Measurements from ENCODE around the gene P2RX3.
"Not testable (repeated sequence)": the region's sequence is repeated elsewhere in the genome, so short reads cannot be mapped to it uniquely, and the experiment has no call there.

Gene P2RX3

DNA sequence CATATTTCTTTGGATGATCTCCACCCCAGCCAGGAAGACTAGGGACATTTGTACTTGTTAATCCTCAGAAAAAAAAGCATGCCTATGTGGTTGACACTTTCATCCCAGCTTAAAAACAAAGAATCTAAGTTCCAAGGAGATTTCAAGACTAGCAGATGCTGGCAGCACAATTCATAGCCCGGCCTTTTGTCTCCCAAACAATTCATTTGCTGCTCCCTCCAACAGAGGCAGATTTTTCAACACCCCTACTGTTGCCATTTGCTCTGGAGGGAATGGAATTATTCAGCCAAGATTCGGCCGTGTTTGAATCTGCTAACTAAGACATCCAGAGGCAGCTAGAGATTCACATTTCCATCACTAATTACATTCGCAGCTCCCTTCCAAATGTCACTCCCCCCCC is 15.3 kb downstream of the P2RX3 start:
- DNase-seq = no peak

DNA sequence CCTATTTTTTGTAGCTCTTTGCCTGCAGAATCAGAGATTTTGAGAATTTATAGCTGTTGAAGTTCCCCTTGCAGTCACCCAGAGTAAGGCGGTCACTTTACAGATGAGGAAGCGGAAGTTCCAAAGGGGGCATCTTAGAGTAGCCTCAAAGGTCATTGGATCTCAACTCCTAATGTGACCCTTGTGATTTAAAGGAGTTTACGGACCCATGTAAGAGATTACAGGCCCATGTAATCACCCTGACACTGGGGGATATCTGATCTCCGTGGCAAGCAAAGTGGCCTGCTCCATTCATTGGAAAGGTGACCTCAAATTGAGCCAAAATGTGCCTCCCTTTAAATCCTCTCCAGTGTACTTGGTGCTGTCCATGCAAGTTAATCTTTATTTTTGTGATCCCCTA is 15.7 kb downstream of the P2RX3 start:
- DNase-seq = no peak

DNA sequence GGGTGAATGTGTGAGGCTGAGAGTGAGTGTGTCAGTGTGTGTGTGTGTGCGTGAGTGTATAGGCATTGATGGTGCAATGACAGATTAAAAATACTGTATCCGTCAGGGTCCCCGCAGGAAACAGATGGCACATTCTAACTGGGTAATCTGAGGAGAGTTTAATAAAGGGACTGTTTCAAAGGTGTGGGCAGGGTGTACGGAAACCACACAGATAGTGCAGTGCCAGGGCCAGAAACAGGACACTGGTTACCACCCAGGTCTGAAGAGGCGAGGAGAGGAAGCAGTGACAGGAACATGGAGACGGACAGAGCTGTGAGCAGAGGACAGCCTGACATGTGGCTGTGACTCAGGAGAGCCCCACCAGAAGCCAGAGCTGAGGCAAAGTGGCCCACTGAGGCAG is 16.5 kb downstream of the P2RX3 start:
- no peak for DNase-seq

DNA sequence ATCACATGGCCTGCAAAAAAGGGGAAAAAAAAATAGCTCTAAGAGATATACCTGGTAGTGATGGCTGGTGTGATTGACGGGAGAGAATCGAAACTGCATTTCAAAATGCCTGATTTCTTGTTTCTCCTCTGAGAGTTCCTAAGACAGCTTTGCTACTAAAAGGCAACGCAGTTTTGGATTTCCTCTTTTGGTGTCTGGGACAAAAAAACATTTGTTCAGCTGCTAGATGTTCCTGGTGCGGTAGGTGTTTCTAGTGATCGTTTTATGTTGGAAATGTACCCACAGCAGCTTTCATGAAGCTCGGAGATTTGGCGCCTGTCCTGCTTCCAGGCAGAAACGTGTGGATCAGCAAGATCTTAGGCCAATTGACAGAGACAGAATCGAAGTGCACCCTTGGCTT is 18.1 kb downstream of the P2RX3 start:
- DNase-seq = no peak

DNA sequence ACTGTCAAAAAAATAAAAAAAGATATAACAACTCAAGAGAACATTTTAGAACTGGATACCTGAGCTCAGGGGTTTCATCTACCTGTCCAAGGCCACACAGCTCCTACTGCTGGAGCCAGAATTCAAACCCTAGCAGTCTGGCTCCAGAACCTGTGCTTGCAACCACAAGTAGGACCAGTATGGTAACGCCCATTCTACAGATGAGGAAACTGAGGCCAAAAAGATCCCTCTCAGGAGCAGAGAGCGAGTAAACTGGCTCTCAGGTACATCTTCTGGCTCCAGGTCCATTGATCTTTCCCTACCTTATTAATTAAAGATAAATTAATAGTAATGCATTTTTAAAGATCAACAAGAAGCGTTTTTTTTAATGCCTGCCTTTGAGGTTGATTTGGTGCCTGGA is 19.2 kb downstream of the P2RX3 start:
- no peak for DNase-seq

DNA sequence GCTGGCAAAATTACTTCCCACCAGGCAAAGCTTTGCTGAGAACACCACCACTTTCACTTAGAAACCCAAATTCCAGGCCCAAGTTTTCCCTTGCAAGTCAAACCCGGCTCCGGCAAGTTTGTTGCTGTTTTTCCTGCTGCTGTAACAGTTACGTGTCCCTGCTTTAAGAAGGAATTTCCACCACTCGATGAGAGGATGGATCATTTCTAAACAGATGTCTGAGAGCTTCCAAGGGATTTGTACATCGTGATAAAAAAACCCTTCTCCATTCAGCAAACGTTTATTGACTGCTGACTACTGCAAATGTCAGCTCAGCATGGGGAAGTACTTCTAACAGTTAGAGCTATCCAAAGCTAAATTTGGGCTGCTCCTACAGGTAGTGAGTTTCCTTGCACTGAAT is 19.7 kb downstream of the P2RX3 start:
- DNase-seq = peak; percentile 8

DNA sequence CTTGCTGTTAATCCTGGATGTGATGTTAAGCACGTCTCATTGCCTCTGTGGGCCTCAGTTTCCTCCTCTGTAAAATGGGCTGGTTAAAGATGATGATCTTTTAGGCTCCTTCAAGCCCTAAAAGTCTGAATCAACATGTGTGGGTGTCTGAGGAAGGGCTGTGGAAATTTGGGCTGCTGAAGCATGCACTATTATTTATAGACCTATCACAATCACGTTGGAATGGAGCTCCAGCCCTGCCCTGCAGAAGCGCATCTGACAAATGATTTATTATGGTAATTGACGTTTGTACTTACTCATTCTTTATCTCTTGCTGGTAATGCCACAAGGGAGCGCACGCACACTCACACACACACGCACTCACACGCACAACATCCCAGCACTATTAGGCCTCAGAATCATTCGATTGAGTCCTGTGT is 20.4 kb downstream of the P2RX3 start:
- no peak for DNase-seq

DNA sequence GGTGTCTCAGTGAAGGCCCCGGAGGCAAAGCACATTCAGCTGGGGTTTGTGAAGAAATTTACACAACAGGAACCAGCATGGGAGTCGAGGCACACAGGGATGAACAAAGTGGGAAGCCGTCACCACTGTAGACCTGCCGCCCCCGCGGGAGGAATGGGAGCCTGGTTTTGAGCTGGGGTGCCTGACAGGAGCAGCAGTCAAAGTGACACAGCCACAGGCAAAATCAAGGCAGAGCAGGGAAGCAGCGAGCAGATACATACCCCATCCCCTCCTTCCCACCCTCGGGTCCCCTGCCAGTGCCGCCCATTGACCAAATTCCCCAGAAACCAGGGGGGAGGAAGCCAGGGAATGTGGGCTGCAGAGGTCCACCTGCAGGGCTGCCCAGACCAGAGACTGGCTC is 20.8 kb downstream of the P2RX3 start:
- DNase-seq = no peak

DNA sequence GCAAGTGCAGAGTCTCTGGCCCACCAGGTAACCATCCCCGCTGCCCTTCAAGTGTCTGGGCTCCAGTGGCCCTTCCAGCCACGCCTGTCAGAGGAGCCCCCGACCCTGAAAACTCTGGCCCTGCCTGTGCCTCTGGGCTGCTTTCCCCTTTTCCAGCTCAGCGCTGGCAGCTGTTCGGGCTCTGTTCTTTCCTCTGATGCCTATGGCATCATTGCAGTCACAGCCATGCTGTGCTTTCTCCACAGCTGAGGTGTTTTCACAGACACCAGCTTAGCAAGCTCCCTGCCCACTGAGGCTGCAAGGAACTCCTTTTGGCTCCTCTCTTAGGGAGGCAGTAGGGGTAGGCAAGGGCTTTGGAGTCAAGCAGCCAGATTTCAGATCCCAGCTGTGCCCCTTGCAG is 21.2 kb downstream of the P2RX3 start:
- no peak for DNase-seq

DNA sequence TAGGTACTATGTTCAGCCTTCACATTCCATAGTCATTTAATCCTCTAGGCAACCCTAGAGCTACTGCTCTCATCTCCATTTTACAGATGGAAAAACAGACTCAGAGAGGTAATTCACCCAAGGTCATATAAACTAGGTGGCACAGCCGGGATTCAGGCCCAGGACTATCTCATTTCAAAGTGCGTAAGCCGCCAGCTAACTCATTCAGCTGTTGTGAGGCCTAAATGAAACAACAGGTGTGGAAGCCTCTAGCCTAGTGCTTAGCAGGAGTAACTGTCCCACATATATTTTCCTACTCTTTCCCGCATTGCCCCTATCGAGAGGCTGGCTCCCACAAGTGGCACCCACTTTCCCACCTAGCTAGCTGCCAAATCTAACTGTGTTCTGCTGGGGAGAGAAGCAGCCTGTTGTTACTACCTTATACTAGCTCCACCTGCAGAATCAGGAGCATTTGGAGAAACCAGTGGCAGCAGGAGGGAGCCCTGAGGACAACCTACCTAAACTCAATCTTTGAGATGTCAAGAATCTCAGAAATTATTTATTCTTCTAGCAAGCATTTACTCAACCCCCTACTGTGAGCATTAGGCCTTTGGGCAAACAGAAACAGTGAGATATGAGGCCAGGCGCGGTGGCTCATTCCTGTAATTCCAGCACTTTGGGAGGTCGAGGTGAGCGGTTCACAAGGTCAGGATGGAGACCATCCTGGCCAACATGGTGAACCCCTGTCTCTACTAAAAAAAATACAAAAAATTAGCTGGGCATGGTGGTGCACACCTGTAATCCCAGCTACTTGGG is 21.9 kb downstream of the P2RX3 start:
- DNase-seq = no peak

DNA sequence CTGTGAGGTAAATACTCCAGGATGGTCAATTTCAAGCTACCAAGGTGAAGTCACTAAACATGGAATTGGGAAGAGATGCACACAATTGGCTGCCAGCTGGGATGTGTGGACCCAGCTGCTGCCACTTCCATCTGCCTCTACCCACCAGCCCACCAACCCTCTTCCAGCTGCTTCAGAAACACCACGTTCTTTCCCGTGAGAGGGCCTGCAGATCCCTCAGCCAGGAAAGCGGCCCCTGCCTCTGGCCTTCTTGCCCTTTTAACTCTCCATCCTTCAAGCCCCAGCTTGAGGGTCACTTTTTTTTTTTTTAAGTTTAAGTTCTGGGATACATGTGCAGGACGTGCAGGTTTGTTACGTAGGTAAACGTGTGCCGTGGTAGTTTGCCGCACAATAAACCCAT is 22.8 kb downstream of the P2RX3 start:
- DNase-seq = no peak

DNA sequence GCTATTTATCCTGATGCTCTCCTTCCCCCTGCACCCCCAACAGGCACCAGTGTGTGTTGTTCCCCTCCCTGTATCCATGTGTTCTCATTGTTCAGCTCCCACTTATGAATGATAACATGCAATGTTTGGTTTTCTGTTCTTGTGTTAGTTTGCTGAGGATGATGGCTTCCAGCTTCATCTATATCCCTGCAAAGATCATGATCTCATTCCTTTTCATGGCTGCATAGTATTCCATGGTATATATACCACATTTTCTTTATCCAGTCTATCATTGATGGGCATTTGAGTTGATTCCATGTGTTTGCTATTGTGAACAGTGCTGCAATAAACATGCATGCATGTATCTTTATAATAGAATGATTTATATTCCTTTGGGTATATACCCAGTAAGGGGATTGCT is 23.3 kb downstream of the P2RX3 start:
- DNase-seq = not testable (repeated sequence)

DNA sequence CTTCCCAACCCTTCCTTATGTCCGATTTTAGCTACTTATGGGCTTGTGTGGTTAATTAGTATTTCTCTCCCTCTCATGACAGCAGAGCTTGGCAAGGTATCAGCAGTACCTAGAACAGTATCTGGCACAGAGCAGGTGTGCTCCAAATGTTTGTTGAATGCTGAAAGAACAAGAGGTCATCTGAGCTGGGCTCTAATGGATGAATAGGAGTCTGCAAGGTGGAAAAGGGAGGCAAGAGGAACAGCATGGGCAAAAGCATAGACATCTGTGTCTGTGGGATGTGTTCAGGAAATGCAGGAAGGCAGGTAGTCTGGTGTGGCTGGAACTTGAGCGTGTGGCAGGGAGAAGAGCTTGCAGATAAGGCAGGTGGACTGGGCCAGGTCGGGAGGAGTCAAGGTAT is 23.8 kb downstream of the P2RX3 start:
- DNase-seq = no peak

DNA sequence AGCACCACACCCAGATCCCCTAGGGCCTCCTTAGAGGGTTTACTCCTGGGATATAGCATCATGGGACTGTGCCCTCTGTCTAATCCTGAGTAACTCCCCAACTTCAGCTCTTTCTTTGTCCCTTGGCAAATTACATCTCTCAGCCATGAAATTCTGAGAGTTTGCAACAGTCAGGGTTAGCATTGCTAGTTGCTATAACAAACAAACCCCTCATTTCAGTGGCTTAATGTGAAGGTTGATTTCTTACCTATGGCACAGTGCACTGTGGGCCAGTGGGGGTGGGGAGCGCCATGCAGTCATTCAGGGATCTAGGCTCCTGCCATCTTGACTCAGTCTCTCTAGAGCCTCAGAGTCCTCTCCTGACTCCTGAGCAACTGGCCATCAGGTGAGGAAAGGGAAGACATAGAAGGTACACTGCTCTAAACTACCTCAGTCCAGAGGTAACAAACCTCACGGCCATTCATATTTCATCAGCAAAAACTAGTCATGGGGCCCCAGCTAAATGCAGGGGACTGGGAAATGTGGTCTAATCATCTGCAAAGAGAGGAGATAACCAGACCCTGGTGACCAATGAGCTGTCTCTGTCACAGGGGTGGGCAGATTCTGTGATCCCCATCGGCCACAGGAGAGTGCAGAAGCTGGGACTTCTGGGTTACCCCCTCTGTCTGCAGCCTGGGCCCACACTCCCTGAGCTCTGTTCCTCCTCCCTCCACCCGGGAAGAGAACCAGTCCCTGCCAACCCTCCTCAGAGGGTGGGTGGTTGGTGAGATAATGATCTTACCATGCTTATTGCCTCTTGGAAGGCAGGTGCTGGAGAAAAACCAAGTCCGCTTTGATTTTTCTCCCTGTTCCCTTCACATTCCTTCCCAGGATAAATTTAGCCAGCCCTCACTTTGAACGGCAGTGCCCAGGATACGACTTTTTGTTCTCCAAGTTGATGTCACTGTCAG is 25.3 kb downstream of the P2RX3 start:
- DNase-seq = no peak

DNA sequence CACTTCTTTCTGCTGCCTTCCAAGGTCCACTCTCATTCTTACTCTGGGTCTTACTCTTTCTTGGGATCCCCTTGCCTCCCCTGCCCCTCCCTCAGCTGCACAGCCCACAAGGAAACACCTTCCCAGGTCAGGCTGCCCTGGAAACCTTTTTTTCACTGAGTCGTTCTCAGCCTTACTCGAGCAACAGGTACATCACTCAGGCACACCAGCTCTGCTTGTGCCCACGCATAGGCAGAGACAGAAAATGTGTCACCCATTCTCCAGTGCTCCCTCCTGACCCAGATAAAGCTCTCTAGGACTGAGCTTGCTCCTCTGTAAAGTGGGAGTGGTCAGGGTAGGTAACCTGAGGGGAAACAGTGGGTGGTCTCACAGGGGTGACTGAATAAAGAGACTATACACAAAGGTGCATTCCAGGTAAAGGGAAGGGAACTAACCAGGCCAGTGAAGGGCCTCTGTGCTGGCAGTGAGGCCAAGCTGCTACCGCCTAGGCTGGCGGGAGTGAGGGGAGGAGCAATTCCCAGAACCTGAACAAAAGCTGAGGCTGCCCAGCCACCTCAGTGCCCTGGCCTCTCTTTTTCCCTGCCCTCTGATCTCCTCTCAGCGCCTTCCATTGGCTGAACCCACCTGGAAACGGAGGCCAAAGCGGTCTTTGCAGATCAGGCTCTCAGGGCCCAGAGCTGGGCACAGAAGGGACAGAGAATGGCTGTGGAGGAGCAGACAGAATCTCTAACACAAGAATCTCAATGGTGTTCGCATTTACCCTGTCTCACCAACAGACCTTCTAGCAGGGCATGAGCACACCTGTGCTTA is 26.9 kb downstream of the P2RX3 start:
- no peak for DNase-seq

DNA sequence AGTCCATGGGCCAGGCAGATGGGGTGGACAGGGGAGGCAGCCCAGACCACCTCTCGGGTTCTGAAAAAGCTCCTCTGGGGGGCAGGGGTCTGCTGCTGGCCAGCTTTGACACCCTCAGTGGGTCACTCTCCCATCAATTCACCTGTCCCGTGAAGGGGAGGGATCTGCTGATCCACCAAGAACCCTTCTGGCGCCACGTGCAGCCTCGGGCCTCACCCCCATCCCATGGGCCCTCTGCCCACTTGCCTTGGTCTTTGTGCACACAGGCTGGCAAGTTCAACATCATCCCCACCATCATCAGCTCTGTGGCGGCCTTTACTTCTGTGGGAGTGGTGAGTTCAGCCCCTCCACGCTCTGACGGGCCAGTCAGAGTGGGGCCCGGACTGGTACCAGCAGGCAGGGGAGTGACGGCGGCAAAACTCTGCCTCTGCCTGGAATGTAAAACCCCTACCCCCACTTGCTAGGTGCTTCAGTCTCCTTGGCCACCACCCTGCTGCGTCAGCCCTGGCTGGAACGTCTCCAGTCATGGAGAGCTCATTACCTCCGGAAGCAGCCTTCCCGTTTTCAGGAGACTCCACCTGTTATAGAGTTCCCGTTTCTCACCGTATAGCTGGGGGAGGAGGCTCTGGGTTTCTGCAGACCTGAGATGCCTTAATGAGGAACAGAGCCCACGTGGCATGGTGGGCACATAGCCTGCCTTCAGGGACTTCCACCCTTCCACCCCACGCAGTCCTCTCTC is 30.1 kb downstream of the P2RX3 start:
- no peak for DNase-seq

DNA sequence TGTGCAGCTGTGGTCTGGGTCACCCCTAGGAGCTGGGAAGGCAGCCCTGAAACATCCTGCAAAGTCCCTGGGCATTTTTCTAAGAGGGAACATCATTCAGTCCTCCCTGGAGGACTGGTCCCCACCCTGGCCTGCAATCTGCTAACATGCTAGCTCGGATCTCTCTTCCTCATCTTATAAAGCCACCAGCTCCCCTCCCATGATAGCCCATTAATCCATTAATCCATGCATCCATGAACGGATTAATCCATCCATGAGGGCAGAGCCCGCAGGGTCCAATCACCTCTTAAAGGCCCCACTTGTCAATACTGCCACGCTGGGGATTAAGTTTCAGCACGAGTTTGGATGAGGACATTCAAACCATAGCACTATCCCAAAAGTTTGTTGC is 30.7 kb downstream of the P2RX3 start:
- DNase-seq = no peak

DNA sequence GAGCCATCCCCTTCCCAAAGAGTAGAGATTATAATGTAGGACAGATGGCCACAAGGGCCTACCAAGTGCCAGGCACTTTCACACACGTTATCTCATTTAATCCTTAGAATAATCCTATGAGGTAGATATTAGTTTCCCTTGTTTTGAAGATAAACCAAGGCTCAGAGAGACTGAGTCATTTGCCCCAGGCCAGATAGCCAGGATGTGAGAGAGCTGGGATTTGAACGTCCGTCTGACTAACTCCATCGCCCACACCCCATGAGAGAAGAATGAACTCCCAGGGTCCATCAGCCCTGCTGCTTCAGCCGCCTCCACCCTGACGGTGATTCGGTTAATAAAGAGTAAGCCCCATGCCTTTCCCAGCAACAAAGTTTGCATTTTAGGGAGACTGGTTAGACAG is 32.1 kb downstream of the P2RX3 start:
- no peak for DNase-seq

DNA sequence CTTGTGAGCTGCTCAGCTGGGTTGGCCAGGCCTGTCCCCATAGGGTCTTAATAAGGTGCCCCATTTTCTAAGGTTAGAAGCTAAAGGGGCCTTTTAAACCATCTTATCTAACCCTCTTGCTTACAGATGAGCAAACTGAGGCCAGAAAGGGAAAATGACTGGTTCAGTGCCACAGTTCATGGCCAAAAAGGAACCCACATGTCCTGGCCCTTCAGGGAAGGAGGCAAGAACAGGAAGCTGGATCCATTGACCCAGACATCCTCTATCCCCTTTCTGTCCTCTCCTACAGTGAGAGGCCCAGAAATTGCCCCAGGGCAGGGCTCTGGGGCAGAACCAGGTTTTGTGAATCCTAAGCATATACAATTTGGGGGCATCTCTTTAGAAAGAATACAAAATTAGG is 32.8 kb downstream of the P2RX3 start:
- no peak for DNase-seq

DNA sequence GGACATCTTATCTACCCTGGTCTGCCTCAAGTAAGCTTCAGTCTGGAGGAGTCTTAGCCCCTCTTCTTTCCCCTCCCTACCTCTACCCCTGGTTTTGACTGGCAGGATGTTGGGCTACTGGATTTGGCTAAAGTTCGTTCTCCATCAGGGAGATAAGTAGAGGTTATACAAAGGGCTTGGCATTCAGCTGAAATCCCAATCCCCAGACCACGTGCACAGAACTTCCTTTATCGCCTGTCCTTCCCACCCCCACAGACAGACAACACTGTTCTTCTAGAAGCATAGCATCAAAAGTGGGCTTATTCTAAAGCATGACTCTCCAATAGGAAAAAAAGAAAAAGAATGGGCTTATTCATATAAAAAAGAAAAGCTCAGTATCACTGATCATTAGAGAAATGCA is 35.0 kb downstream of the P2RX3 start:
- no peak for DNase-seq

DNA sequence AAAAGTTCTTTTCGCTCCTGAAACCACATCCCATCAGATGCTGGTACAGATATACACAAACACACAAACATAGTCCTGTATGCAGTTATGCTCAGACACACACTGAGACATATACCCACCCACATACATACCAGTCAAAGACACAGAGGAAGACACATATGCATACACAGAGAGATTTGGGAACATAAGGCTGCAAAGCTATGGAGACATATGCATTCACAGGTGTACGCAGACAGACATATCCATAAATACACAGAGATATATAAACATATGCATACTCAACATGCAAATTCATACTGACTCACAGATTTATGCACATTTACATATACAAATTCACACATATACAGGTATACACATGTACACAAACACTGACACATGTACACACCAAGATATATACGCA is 36.8 kb downstream of the P2RX3 start:
- DNase-seq = no peak

DNA sequence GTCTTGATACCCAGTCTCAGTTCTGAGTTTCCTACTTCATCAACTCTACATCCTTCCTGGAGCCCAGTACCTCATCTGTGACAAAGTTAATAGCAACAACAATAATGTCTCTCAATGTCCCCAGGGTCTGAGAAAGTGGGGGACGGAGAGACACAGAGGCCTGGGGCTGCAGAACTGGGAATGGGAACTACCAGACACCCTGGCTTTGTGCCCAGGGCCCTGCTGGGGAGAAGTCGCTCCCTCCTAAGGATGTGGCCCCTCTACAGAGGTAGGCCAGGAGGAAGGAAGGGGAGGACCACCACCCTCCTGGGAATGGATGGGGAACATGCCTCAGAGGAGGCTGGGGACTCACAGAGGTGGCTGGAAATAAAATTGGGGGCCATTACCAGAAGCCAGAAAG is 37.3 kb downstream of the P2RX3 start:
- no peak for DNase-seq

All from fibroblast of skin of scalp (primary cell).